HL-60 (cell line): ENCODE data around the gene DNAJB4.

Experiments
- DNase-seq, 2 experiments: peaks; one replicate each; pipeline ENCODE4 v3.0.0-alpha.2; 2010 to 2020; ENCODE audit warnings: low read depth in 1 of 2, low spot score in 1 of 2
- H3K27ac ChIP-seq: fragments of 250-450 bp; sonication (Bioruptor Pico); replicated peaks from 2 replicates; pipeline ENCODE4 v1.5.1; 2020; ENCODE audit warnings: mild to moderate bottlenecking, moderate library complexity
- H3K27me3 ChIP-seq: fragments of 250-450 bp; sonication (Bioruptor Pico); 2 replicates; pipeline ENCODE4 v1.5.1; 2021; ENCODE audit warnings: mild to moderate bottlenecking, moderate library complexity; ENCODE audit not compliant: insufficient read depth, poor library complexity, severe bottlenecking
- H3K4me3 ChIP-seq: replicated peaks from 2 replicates; pipeline ENCODE4 v1.5.1; 2011; ENCODE audit warnings: mild to moderate bottlenecking, control low read depth, low read length; ENCODE audit not compliant: insufficient read depth
- GABPA ChIP-seq: IDR thresholded peaks from 2 replicates; pipeline ENCODE4 v1.6.1; 2012; ENCODE audit warnings: low read depth
- POLR2AphosphoS5 ChIP-seq: IDR thresholded peaks from 2 replicates; pipeline ENCODE4 v1.6.1; 2012; ENCODE audit warnings: low read depth
- SPI1 ChIP-seq: IDR thresholded peaks from 2 replicates; pipeline ENCODE4 v1.6.1; 2012; ENCODE audit warnings: low read depth, mild to moderate bottlenecking, borderline replicate concordance
- TF ChIP-seq, protein P1 (sequence below): IDR thresholded peaks from one replicate; pipeline ENCODE4 v1.5.1; 2011; ENCODE audit warnings: low read length, control low read depth, inconsistent platforms; ENCODE audit not compliant: insufficient read depth
- TF ChIP-seq, protein P2 (sequence below): IDR thresholded peaks from 2 replicates; pipeline ENCODE4 v1.6.1; 2012; ENCODE audit warnings: low read depth; ENCODE audit not compliant: insufficient replicate concordance

Gene DNAJB4

DNA sequence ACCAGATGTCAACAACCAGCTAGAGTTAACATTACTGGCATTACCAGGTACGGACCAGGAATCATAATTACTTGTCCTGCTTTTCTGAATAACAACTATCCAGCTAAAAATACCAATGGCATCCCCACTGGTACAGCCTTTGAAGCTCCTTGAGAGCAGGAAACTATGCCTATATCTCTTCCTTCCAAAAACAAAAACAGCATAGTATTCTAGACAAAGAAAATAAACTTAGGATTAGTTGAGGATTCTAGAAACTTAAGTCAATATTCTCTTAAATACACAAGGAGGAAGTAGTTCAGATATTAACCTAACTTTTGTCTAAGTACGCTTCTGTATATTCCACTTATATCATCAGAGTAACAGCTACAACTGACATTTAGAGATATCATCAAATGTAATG, 28.8 kb upstream of the DNAJB4 start:
- Histone ChIP-seq H3K4me3 (peak overlapping the region; percentile 63), H3K27me3 (no peaks in the 10 kb centered on the region), H3K27ac (0 out of 2 replicates have a peak overlapping the region, but pooled peaks have one; percentile 99)
- no peak for TF ChIP-seq POLR2AphosphoS5
- TF ChIP-seq SPI1, result no peak
- TF ChIP-seq, protein P1, sequence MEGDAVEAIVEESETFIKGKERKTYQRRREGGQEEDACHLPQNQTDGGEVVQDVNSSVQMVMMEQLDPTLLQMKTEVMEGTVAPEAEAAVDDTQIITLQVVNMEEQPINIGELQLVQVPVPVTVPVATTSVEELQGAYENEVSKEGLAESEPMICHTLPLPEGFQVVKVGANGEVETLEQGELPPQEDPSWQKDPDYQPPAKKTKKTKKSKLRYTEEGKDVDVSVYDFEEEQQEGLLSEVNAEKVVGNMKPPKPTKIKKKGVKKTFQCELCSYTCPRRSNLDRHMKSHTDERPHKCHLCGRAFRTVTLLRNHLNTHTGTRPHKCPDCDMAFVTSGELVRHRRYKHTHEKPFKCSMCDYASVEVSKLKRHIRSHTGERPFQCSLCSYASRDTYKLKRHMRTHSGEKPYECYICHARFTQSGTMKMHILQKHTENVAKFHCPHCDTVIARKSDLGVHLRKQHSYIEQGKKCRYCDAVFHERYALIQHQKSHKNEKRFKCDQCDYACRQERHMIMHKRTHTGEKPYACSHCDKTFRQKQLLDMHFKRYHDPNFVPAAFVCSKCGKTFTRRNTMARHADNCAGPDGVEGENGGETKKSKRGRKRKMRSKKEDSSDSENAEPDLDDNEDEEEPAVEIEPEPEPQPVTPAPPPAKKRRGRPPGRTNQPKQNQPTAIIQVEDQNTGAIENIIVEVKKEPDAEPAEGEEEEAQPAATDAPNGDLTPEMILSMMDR, result no peak
- no peak for TF ChIP-seq GABPA
- TF ChIP-seq, protein P2, sequence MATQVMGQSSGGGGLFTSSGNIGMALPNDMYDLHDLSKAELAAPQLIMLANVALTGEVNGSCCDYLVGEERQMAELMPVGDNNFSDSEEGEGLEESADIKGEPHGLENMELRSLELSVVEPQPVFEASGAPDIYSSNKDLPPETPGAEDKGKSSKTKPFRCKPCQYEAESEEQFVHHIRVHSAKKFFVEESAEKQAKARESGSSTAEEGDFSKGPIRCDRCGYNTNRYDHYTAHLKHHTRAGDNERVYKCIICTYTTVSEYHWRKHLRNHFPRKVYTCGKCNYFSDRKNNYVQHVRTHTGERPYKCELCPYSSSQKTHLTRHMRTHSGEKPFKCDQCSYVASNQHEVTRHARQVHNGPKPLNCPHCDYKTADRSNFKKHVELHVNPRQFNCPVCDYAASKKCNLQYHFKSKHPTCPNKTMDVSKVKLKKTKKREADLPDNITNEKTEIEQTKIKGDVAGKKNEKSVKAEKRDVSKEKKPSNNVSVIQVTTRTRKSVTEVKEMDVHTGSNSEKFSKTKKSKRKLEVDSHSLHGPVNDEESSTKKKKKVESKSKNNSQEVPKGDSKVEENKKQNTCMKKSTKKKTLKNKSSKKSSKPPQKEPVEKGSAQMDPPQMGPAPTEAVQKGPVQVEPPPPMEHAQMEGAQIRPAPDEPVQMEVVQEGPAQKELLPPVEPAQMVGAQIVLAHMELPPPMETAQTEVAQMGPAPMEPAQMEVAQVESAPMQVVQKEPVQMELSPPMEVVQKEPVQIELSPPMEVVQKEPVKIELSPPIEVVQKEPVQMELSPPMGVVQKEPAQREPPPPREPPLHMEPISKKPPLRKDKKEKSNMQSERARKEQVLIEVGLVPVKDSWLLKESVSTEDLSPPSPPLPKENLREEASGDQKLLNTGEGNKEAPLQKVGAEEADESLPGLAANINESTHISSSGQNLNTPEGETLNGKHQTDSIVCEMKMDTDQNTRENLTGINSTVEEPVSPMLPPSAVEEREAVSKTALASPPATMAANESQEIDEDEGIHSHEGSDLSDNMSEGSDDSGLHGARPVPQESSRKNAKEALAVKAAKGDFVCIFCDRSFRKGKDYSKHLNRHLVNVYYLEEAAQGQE, result no peak
- no peak for DNase-seq

DNA sequence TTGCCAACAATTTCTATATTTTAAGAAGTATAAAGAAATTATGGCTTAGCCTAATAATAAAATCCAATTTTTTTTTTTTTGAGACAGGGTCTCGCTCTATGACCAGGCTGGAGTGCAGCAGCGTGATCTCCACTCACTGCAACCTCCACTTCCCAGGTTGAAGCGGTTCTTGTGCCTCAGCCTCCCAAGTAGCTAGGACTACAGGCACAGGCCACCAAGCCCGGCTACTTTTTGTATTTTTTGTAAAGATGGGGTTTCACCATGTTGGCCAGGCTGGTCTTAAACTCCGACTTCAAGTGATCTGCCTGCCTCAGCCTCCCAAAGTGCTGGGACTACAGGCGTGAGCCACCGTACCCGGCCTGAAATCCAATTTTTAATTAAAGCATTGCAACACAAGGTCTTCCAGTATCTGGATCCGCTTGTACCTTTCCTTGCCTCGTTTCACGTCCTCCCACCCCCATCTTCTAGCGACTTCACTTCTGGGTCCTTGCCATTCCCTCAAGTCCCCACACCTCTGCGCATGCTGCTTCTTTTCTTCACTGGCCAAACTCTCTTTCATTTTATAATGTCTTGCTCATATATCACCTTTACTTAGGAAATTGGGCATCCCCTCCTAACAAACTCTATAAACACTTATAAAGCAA, 28.2 kb upstream of the DNAJB4 start:
- TF ChIP-seq POLR2AphosphoS5, result no peak
- TF ChIP-seq, protein P2, result no peak
- no peak for TF ChIP-seq SPI1
- no peak for TF ChIP-seq GABPA
- TF ChIP-seq, protein P1, result no peak
- Histone ChIP-seq H3K27ac (peak overlapping the region; percentile 99), H3K4me3 (peak overlapping the region; percentile 63), H3K27me3 (no peaks in the 10 kb centered on the region)
- DNase-seq, result peak; percentile 18 to 65

DNA sequence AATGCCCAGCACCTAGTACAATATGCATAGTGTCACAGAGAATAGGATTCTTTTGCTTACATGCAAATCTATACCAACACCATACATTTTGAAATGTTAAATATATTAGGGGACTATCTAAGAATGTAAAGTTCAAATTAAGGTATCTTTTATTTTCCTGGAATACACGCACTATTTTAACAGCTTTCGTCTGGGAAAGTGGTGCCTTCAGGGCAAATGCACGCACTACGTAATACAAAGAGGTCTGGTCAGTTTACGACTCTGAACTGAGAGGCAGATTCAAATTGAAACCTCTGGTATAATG, 26.8 kb upstream of the DNAJB4 start:
- TF ChIP-seq POLR2AphosphoS5 (no peak), SPI1 (no peak), GABPA (no peak)
- TF ChIP-seq, protein P1, result no peak
- TF ChIP-seq, protein P2, result no peak
- Histone ChIP-seq H3K4me3 (peak overlapping the region; percentile 63), H3K27ac (peak overlapping the region; percentile 99), H3K27me3 (no peaks in the 10 kb centered on the region)
- no peak for DNase-seq
